Measurements from ENCODE around the gene AXIN1.
"Not testable (repeated sequence)": the region's sequence is repeated elsewhere in the genome, so short reads cannot be mapped to it uniquely, and the experiment has no call there.

Gene AXIN1

GRCh38 chr16:369866-370436 is 17.4 kb upstream of the AXIN1 start:
- DNase-seq = no peak

DNA sequence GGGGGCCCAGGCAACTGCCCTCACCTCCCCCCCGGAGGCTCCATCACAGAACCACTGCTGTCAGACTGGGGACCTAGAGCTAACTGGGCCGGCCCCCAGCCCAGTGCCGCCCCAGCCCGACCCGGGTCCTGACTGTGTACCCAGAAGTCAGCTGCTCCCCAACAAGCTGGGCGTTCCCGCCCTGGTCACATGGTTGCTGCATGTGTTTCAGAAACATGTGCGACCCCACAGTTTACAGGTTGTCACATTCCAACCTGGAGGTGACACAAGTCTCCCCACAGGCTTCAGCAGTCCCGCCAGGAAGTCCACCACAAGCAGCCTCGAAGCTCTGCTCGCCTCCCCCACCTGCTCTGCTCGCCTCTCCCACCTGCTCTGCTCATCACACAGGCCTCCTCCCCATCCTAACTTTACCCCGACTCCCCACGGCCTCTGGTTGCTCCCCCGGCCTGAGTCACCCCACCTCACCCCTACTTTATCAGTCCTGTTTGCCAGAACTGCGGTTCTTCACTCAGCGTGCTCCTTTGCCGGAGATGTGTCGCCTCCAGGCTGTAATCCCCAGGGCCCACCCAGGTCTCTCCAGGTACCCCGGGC is 16.8 kb upstream of the AXIN1 start:
- DNase-seq = no peak

DNA sequence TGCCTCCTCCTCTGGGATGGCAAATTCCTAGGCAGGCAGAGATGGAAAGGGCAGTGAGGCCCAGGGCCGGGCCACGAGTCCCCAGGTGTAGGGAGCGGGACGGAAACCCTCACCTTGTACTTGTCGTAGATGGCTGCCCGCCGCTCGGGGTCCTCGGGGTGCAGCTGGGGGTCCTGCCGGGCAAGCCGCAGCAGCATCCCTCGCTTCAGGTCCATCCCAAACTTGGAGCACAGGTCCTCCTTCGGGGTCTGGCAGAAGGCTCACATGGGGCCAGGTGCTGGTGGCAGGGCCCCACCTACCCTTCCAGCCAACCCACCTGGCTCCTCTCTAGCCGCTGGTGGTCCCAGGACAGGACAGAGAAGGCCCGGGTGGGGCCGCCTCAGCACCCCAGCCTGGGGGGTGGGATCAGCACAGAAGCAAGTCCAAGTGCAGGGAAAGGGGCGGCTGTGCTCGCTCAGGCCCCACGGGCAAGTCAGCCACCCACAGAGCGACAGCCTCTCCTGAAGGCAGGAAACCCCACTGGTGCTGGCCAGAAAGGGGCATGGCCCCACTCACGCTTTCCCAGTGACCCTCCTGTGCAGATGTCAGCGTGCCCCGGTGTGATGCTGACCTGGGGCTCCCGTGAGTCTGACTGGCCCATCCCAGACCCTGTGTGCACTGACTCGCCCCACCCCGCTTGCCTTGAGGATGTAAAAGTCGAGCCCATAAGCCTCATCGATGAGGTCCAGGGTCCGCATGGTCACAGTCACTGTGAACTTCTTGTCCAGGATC is 16.1 kb upstream of the AXIN1 start:
- no peak for DNase-seq

DNA sequence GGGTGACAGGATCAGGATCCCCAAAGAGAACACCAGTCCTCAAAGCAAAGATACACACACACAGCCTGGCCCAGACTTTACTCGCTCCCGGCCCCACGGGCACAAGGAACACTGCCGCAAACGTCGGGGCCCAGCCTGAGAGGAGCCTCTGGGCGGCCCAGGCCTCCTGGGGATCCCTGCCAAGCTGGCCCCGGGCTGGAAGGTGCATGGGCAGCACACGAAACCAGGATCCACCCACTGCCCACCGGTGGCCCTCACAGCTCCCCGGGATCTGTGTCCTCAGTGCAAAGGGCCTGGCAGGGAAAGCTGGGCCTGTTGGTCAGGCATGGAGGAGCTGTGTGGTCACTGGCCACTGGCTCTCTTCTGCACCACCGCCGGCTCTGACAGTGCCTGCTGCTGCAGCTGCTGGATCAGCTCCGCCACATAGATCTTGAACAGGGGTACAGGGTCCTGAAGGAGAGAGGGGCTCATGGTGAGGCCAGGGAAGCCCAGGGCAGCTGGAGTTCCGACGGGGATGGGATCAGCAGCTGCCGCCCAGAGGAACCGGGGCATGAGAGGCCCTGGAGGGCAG is 14.9 kb upstream of the AXIN1 start:
- no peak for DNase-seq

DNA sequence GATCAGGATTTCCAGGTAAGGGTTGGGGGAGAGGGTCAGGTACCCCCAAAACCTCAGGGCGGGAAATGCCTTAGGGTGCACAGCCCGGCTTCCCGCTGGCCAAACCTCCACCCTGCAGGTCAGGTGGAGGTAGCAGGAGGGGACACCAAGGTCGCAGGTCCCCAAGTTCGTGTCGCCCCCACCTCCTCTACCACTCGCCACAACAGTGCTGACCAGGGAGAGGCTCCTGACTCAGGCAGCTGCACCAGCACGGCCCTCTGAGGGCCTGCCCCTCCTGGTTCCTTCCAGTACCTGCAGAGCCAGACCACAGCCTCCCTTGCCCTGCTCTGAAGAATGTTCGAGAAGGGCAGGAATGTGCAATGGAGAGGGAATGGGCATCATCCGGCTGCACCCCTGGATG is 14.0 kb upstream of the AXIN1 start:
- no peak for DNase-seq

DNA sequence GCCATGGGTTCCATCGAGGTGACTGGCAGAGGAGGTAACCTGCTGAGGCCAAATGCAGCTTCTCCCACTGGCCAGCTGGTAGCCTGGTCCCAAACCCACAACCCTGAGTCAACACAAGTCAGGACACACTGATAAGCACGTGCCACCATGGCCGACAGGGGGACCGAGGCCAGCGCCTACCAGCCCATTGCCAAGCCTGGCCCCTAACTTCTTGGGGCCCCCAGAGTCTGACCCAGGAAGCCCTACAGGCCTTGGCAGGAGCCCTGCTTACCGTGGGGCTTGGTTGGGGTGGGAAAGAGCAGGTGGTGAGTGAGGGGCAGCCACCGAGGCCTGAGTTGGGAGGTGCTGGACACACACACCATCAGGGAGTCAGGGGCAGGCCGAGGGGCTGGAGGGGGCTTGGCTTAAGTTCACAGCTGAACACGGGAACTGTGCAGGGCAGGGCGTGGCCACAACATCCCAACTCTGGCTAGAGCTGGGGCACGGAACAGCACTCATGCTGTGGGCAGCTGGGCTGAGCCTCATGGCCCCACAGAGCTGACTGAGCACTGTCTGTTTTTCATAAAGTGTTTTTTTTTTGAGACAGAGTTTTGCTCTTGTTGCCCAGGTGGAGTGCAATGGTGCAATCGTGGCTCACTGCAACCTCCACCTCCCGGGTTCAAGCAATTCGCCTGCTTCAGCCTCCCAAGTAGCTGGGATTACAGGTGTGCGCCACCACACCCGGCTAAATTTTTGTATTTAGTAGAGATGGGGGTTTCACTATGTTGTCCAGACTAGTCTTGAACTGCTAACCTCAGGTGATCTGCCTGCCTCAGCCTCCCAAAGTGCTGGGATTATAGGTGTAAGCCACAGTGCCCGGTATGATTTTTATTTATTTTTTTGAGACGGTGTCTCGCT is 12.3 kb upstream of the AXIN1 start:
- peak; percentile 22 for DNase-seq

GRCh38 chr16:363766-364490 is 11.4 kb upstream of the AXIN1 start:
- DNase-seq = no peak

GRCh38 chr16:363110-363765 is 10.7 kb upstream of the AXIN1 start:
- DNase-seq = no peak

DNA sequence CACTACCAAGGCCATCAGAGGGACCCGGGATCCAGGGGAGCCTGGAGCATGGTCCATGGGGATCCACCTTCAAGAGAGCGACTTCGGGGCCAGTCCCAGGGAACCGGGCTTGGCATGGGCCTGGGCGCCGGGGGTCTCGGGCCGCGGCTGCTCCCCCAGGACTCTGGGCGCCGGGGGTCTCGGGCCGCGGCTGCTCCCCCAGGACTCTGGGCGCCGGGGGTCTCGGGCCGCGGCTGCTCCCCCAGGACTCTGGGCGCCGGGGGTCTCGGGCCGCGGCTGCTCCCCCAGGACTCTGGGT is 10.1 kb upstream of the AXIN1 start:
- not testable (repeated sequence) for DNase-seq

DNA sequence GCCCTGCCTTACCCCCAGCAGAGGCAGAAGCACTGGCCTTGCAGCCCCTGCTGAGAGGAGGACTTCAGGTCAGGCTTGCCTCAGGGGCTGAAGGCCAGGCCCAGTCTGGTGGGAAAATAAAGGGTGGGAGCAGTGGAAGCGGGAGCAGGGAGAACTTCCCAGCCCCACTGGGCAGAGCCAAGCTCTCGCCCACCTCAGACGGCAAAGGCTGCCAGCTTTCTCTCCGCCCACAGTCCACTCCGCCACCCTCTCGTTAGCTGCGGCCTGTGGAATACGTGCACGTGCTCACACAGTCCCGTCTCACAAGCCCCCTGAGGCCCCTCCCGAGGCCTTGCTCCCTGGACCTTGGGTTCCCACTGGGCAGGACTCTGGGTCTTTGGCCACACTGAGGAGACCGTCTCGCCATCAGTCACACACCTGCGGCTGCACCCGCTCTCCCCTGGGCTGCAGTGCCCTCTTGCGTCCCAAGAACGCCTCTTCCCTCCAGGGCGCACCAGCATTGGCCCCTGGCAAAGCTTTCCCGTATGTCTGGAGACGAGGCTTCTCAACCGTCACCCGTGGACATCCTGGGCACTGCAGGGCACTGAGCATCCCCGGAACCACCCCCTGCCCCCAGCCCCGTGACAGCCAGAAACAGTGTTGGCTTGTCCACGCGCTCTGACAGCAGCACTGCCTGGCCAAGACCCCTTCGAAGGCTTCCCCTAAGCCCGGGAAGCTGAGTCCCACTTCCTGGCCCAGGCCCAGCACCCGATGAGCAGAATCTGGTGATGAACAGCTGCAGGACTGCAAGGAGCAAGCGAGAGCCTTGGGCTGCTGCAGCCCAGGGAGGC is 9.6 kb upstream of the AXIN1 start:
- DNase-seq = peak; percentile 85

DNA sequence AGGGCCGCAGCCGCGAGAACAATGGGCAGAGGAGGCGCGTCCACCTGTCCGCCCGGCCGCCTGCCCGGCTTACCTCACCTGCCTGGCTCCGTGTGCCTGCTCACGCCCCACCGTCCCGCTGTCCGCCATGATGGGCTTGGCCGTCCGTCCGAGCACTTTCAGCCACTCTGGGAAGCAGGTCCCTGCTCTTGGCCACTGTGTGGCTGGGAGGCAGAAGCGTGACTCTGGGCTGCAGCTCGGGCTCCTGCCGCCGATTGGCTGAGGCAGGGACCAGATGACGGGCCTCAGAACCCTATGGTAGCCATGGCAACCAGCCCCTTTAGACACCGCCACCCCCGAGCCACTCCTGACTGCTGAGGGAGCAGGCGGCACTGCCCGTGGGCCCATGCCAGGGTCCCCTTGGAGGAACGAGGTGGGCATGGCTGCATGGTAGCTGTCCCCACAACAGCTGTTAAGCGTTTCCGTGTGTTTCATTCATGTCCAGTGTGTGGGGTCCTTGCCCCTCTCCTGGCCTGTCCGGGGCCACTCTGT is 8.9 kb upstream of the AXIN1 start:
- no peak for DNase-seq

DNA sequence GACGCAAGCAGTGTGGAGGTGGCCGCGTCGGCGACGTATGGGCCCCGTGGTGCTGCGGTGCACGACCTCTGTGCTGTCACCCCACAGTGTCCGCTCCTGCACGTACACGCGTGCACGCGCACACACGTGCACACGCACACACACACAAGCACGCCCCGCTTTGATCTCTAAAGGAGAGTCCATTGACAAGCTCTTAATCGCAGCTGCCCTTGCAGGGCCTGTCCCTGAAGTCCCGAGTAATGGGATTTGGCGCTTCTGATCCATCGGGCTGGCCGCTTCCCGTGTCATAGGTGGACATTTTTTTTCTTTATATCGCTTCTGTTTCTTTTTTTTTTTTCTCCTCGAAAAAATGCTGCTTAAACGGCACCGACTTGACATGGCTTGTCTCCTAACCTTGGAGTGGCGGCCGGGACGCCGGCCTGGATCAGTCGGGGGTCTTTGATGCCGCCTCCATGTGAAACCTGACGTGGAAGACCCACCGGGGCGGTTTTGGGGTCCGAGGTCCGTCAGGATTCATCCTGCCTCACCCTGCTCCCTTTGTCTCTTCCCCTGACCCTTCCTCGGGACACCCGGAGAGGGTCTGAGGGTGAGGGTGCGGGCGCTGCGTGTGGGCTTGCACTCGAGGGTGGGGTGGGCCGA is 8.3 kb upstream of the AXIN1 start:
- DNase-seq = no peak

DNA sequence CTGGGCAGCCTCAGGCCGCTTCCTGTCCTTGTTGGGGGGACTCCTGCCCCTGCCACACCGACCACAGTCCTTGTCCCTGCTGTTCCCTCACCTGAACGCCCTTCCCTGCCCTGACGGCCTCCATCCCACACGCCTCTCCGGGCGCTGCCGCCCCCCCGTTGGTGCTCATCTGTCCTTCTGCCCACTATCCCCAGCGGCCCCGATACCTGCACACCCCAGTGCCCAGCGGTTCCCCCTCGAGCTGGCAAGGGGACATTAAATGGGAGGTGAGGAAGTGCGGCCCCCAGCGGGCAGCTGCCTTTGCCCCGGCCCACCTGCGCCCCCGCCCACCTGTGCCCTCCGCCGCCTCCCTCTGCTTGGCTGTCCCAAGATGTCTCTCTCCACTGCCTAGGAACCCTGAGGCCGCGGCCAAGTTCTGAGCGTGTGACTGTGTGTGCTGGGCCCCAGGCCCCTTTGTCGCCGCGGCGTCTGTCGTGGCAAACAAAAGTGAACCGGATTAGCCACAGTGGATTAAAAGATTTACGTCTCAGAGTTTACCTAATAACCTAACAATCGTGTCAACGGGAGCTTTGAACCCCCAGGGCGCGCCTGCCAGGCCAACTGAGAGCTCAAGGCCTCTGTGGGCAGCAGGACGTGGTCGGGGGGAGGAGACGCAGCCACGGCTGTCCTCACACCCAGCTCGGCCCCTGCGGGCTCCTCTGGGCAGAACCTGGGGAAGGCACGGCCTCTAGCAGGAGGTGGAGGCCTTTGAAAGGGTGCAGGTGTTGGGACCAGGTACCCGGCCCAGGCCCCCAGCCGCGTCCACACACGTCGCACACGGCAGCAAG is 7.6 kb upstream of the AXIN1 start:
- DNase-seq = no peak

- DNase-seq = no peak
Observed at GRCh38 chr16:359067-359763, 6.7 kb upstream of the AXIN1 start.

DNA sequence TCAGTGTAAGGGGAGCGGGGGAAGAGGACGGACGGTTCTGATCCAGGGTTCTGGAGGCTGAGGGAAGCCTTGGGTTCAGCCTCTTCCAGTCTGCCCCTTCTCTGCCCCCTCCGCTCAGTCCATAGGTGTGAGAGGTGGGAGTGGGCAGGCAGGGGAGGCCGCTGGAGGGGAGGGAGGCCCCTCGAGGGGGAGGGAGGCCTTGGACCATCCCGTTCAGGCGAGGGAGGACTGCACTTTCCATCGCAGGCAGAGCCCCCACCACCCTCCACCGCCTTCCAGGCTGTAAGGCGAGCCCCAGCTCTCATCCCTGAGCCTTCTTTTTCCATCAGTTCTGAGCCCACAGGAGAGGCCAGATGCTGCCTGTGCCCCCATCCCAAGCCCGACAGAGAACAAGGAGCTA is 4.2 kb upstream of the AXIN1 start:
- no peak for DNase-seq

GRCh38 chr16:354971-355461 is 2.5 kb upstream of the AXIN1 start:
- no peak for DNase-seq

GRCh38 chr16:354291-354881 is 1.9 kb upstream of the AXIN1 start:
- DNase-seq = no peak

Data from OCI-M1 (cell line).